IPS-NIHi7 (cell line): ENCODE measurements around the gene RFC2.
"Not testable (repeated sequence)": the region's sequence is repeated elsewhere in the genome, so short reads cannot be mapped to it uniquely, and the experiment has no call there.

Source experiments
- DNase-seq: peaks from one replicate; pipeline ENCODE4 v3.0.0; 2012; ENCODE audit warnings: mixed read lengths; ENCODE audit errors: extremely low spot score

Gene RFC2

DNA sequence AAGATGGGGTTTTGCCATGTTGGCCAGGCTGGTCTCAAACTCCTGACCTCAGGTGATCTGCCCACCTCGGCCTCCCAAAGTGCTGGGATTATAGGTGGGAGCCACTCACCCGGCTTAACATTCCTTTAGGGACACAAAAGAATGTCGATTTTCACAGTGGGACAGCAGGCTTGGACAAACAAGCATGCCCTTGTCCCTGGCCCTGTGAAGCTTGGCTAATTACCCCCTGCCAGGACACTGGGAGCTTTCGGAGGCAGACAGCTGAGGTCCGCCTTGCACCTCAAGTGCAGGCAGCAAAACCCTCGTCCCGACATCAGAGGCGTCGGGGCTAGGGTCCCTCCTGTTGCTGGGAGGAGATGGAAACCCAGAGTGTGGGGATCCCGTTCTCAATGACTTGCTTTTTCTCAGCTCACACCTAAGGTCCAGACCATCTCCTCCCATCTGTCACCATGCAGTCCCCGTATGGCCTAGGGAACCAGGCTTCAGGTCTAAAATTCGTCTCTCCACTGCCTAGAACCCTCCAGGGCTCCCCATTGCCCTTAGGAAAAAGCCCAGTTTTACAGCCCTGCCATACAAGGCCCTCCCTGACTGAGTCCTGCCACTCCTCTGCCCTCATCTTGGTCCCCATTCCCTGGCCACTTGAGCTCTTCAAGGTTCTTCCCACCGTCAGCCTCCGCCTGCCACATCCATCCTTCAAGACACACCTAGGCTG, 28.7 kb upstream of the RFC2 start:
- peak; percentile 29 for DNase-seq

GRCh38 chr7:74280985-74281384, 26.8 kb upstream of the RFC2 start:
- DNase-seq, result no peak

GRCh38 chr7:74277636-74278035, 23.4 kb upstream of the RFC2 start:
- no peak for DNase-seq

- DNase-seq, result peak; percentile 75
These were observed 21.2 kb upstream of the RFC2 start for GRCh38 chr7:74275401-74275881.

GRCh38 chr7:74272305-74273038, 18.3 kb upstream of the RFC2 start:
- DNase-seq, result peak; percentile 65

DNA sequence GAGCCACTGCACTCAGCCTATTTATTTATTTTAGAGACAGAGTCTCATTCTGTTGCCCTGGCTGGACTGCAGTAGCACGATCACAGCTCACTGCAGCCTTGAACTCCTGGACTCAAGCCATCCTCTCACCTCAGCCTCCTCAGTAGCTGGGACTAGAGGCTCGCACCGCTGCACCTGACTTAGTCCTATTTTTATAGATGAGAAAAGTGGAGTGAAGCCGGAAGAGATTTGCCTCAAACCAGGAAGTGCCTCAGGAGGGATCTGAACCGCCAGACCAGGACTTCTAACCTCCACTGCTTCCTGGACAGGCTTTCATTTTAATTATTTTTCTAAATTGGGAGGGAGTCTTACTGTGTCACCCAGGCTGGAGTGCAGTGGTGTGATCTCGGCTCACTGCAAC, 17.5 kb upstream of the RFC2 start:
- DNase-seq, result no peak

DNA sequence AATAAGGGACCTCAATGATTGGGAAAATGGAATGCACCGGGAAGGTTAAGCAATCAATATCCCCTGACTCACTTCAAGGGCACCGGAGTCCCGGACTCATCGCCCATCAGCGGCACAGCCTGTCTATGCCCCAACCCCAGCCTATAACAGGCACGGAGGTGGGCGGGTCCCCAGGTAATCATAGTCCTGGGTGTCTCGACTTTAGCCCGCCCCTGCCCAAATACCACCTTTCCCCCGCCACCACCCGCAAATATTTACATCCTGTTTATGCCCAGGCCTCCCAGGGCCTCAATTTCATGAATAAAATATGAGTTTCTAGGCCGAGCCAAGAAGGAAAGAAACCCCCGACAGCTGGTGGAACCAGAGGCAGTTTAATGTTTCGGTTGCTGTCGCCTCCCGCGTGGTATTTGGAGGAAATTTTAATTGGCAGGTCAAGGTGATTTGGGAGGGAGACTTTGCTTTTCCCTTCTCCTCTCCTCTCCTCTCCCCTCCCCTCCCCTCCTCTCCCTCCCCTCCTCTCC, 15.6 kb upstream of the RFC2 start:
- DNase-seq, result peak; percentile 86

DNA sequence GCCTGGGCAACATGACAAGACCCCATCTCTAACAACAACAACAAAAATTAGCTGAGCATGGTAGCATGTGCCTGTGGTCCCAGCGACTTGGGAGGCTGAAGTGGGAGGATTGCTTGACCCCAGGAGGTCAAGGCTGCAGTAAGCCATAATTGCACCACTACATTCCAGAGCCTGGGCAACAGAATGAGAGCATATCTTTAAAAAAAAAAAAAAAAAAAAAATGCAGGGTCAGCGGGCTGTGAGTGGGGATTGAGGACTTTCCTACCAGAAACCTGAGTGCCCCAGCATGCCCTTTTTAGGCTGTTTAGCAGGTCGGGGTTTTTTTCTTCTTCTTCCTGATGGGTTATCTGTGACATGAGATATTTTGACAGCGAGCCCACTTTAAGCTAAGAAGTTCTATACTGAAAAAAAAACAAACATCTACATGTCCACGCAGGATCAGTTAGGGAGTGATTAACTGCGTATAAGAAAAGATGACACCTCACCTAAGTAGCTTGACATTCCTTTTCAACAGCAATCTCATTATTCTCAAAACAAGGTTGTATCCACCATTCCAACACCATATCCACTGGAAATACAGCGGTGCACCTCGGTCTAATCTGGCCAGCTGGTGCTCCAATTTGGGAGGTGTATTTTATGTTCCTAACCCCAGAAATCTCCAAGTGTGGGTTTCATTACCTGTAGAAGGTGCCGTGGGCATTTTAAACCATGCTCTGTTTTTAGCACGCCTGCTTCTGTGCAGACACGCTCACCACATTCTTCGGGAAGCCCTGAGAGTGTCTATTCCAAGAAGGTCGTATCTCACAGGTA, 13.8 kb upstream of the RFC2 start:
- no peak for DNase-seq

GRCh38 chr7:74266191-74266963, 12.2 kb upstream of the RFC2 start:
- no peak for DNase-seq

DNA sequence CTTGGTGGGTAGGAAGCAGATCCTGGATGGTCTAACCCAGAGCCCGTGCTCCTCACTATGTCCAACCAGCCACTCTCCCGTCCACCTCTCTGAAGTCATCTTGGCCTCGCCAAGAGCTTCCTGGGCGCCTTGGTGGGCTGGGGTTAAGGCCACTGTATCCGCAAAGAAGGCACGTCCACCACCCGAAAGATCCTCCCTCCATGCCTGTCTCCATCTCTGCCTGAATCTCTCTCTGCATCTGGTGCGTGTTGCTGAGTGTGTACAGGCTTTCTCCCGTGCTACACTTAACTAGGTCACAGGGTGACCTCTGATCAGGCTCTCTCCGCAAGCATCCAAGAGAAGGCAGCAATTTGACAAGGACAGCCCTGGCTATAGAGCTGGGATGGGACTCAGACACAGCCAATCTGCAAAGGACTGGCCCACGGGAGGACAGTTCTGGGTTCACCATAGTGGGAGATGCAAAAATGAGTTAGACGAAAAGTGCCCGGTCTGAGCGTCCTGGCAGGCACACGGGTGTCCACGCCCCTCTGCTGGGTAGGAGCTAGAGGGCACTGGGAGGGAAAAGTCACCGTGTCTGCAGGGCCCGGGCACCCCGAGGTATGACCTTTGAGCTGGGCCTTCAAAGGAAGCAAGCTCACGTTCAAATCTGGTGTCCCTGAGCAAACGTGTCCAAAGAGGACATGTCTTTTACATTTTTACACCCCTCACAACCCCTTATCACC, 9.4 kb upstream of the RFC2 start:
- no peak for DNase-seq

DNA sequence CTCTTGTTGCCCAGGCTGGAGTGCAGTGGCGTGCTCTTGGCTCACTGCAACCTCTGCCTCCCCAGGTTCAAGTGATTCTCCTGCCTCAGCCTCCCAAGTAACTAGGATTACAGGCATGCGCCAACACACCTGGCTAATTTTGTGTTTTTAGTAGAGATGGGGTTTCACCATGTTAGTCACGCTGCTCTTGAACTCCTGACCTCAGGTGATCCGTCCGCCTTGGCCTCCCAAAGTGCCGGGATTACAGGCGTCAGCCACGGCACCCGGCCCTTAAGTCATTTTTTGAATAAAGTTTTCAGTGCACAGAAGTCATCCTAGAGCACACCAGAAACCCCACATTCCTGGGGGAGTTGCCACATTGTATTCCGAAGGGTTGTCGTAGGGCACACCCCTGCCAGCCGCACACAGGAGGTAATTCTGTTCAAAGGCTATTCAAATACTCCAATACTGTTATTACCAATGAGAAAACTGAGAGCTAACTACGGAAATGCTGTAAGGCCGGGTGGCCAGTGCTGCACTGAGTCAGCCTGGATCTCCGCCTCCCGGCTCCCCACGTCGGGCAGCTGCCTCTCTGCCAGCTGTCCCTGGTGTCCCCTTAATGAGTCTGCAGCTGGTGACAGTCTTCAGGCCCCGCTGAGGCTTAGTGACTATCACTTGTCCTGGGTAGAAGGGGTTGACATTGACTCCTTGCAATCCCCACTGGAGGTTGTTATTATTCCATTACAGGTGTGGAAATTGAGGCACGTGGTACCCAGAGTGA, 8.6 kb upstream of the RFC2 start:
- DNase-seq, result no peak

- DNase-seq, result no peak
These were observed 4.4 kb upstream of the RFC2 start for GRCh38 chr7:74258639-74259038.

GRCh38 chr7:74256491-74257408, 2.6 kb upstream of the RFC2 start:
- no peak for DNase-seq

DNA sequence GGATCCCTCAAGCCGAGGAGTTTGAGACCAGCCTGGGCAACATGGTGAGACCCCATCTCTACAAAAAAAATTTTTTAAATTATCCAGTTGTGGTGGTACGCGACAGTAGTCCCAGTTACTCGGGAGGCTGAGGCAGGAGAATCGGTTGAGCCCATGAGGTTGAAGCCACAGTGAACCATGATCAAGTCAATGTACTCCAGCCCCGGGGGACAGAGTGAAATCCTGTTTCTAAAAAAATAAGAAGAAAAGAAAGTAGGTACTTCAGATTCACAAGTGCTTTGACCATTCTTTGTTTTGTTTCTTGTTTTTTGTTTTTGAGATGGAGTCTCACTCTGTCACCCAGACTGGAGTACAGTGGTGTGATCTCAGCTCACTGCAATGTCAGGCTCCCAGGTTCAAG, 1.3 kb upstream of the RFC2 start:
- not testable (repeated sequence) for DNase-seq

- DNase-seq, result no peak
These were observed 720 bp upstream of the RFC2 start for GRCh38 chr7:74254858-74255379.

DNA sequence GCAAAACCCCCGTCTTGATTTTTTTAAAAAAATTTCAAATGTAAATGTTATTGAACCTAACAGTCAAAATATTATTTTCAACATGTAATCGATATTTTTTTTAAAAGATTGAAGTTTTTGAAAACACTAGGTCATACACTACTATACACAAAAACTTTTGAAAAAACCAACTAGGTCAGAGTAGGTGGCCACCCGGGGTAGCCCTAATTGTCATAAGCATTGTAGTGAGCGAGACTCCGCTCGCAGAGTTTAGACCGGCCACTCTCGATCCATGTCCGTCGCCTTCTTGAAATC, 417 bp downstream of the RFC2 start:
- no peak for DNase-seq

DNA sequence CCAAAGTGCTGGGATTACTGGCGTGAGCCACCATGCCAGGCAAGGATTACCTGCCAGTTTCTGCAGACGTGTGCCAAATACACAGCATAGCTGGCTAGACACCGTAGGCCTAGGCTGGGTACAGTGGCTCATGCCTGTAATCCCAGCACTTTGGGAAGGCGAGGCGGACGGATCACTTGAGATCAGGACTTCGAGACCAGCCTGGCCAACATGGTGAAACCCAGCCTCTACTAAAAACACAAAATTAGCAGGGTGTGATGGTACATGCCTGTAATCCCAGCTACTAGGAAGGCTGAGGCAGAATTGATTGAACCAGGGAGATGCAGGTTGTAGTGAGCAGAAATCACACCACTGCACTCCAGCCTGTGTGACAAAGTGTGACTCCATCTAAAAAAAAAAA, 868 bp downstream of the RFC2 start:
- no peak for DNase-seq

- DNase-seq, result no peak
These were observed 1.3 kb downstream of the RFC2 start for GRCh38 chr7:74252893-74253292.

GRCh38 chr7:74249058-74249457, 5.1 kb downstream of the RFC2 start:
- DNase-seq, result not testable (repeated sequence)
